HG02981 (cell line): ENCODE results near the gene PHACTR2.
A peak's percentile ranks its signal among the peaks of the same experiment; 100 is the strongest.
"Not testable (repeated sequence)": the region's sequence is repeated elsewhere in the genome, so short reads cannot be mapped to it uniquely, and the experiment has no call there.

Experiments used
- ATAC-seq: cut with Tn5 transposase; IDR thresholded peaks from one replicate; pipeline ENCODE4 v1.9.1; 2021; ENCODE audit warnings: mild to moderate bottlenecking, moderate library complexity; ENCODE audit not compliant: unreplicated experiment

The PHACTR2 gene

GRCh38 chr6:143844006-143844405 is 166.2 kb downstream of the PHACTR2 start:
- no peak for ATAC-seq

- no peak for ATAC-seq
Measured at GRCh38 chr6:143845033-143845432, 167.3 kb downstream of the PHACTR2 start.

GRCh38 chr6:143851706-143852105 is 173.9 kb downstream of the PHACTR2 start:
- not testable (repeated sequence) for ATAC-seq

GRCh38 chr6:143855057-143855456 is 177.3 kb downstream of the PHACTR2 start:
- not testable (repeated sequence) for ATAC-seq

- ATAC-seq = not testable (repeated sequence)
Measured at GRCh38 chr6:143856762-143857161, 179.0 kb downstream of the PHACTR2 start.

GRCh38 chr6:143857651-143858050 is 179.9 kb downstream of the PHACTR2 start:
- ATAC-seq = no peak

- ATAC-seq = no peak
Measured at GRCh38 chr6:143859891-143860660, 182.3 kb downstream of the PHACTR2 start.

- ATAC-seq = no peak
Measured at GRCh38 chr6:143863771-143864170, 186.0 kb downstream of the PHACTR2 start.

GRCh38 chr6:143864234-143864633 is 186.5 kb downstream of the PHACTR2 start, which contains the start of gene ZC2HC1B:
Gene ZC2HC1B, plus strand, starts transcription at chr6:143864474. Its CDS starts 66 bp downstream, at chr6:143864540.
- ATAC-seq = no peak

- ATAC-seq = no peak
Measured at GRCh38 chr6:143867236-143867635, 189.5 kb downstream of the PHACTR2 start.

- ATAC-seq = not testable (repeated sequence)
Measured at GRCh38 chr6:143868808-143869207, 191.0 kb downstream of the PHACTR2 start.

- not testable (repeated sequence) for ATAC-seq
Measured at GRCh38 chr6:143871202-143871730, 193.5 kb downstream of the PHACTR2 start.

- peak; percentile 96 for ATAC-seq
Measured at GRCh38 chr6:143872201-143872600, 194.4 kb downstream of the PHACTR2 start.

GRCh38 chr6:143873600-143873999 is 195.8 kb downstream of the PHACTR2 start:
- ATAC-seq = not testable (repeated sequence)

- ATAC-seq = not testable (repeated sequence)
Measured at GRCh38 chr6:143874503-143874902, 196.7 kb downstream of the PHACTR2 start.

GRCh38 chr6:143877584-143878271 is 200.0 kb downstream of the PHACTR2 start:
- ATAC-seq = no peak

GRCh38 chr6:143878272-143878760 is 200.6 kb downstream of the PHACTR2 start:
- no peak for ATAC-seq

- ATAC-seq = no peak
Measured at GRCh38 chr6:143880412-143880811, 202.6 kb downstream of the PHACTR2 start.
